ENCODE data around the gene CAPNS1.

Gene CAPNS1

DNA sequence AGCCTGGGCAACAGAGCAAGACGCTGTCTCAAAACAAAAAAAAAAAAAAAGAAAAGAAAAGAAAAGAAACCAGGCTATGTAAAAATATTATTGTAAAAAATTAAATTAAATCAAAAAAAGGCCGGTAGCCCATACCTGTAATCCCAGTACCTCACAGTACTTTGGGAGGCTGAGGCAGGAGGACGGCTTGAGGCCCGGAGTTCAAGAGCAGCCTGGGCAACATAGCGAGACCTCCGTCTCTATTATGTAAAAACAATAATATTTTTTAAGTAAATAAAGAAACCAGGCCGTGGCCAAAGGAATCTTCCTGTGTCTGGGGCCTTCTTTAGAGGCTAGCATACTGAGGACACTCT lies 770 bp upstream of the CAPNS1 start:
- H3K27me3 ChIP-seq (ENCODE audit: insufficient read depth, low read length) = no peaks in the 10 kb centered on the region
- peak overlapping the region; percentile 84 for H3K9ac ChIP-seq (ENCODE audit: low read depth, low read length)
- 66% methylated on average over 4 of the region's 7 CpGs for WGBS
- H3K27ac ChIP-seq (ENCODE audit: low read depth, low read length) = peak overlapping the region; percentile 91
- no peaks in the 10 kb centered on the region; the same call in 1 of the 2 replicates for H3K4me1 ChIP-seq (ENCODE audit: insufficient read depth, low read length)
- H3K36me3 ChIP-seq (ENCODE audit: insufficient read depth, low read length) = peaks cover 15% of the 10 kb centered on the region
- H3K4me3 ChIP-seq (ENCODE audit: low read length) = peak overlapping the region; percentile 100
- H3K9me3 ChIP-seq (ENCODE audit: insufficient read depth, low read depth, low read length) = no peaks in the 10 kb centered on the region

DNA sequence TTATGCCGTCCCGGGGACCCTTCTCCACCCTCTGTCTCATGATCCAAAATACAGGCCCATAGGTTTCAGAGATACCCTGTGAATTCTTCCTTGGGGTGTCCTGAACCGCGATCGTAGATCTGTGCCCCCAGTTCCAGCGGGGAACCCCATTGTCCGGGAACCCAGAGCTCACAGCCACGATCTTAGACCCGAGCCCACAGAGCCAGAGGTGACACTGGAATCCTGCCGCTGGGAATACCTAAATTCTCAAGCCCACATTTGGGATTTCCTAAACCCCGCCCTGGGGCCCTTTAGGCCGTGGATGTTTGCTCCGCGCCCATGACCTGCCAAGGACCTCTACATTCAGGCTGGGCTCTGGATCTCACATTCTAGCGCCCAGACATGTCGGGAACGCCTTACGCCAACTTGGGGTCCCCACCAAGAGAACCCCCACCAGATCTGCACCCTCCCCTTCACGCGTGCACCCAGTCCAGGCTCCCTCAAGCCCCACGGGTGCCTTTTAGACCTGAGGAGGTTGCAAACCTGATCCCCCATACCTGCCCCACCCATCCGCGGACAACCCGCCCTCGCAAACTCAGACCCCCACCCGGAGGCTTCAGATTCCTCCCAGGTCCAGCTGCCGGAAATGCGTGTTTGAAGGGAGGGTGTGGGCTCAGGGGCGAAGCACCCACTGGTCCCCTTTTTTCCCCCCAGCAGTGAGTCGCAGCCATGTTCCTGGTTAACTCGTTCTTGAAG lies 605 bp downstream of the CAPNS1 start:
- H3K4me1 ChIP-seq (ENCODE audit: insufficient read depth, low read length) = no peaks in the 10 kb centered on the region; the same call in 1 of the 2 replicates
- no peaks in the 10 kb centered on the region for H3K9me3 ChIP-seq (ENCODE audit: insufficient read depth, low read depth, low read length)
- WGBS = under 1% methylated on average over 29 of the region's 31 CpGs
- no peaks in the 10 kb centered on the region for H3K27me3 ChIP-seq (ENCODE audit: insufficient read depth, low read length)
- peak overlapping the region; percentile 92 for H3K27ac ChIP-seq (ENCODE audit: low read depth, low read length)
- H3K4me3 ChIP-seq (ENCODE audit: low read length) = peak overlapping the region; percentile 100
- H3K9ac ChIP-seq (ENCODE audit: low read depth, low read length) = peak overlapping the region; percentile 91
- peaks cover 28% of the 10 kb centered on the region for H3K36me3 ChIP-seq (ENCODE audit: insufficient read depth, low read length)

DNA sequence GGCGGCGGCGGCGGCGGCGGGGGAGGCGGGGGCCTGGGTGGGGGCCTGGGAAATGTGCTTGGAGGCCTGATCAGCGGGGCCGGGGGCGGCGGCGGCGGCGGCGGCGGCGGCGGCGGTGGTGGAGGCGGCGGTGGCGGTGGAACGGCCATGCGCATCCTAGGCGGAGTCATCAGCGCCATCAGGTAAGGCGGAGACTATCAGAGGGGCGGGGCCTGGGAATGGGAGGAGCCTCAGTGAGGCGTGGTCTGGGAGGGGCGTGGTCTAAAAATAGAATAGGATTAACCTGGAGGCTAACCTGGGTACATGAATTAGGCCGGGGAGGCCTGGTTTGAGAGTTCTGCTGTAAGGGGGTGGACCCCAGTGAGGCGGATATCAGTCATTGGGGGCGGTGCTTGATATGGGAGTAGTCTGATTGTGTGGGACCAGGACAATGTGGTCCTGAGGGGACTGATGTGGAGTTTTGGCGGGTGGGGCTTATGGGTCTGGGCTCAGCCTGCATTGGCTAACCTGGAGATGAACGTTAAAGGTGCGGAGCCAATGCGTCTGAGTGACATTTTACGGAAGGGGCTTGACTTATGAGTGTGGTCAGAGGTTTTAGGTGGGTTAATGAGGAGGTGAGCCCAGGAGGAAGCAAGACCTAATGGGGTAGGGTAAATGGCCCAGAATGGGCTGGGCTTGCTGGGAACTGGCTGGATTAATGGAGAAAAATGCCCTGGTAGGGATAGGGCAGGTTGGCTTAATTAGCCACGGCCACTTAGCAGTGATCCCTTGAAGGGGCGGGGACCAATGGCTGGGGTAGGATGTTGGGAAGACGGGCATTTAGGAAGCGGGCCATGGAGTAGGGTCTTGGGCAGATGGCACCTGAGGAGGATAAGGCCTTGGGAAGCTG lies 1.4 kb downstream of the CAPNS1 start:
- Histone ChIP-seq H3K4me3 (ENCODE audit: low read length) (peak overlapping the region; percentile 100), H3K4me1 (ENCODE audit: insufficient read depth, low read length) (no peaks in the 10 kb centered on the region; the same call in 1 of the 2 replicates), H3K27ac (ENCODE audit: low read depth, low read length) (peak overlapping the region; percentile 92; the same call in 1 of the 2 replicates), H3K9ac (ENCODE audit: low read depth, low read length) (no peak overlapping the region), H3K27me3 (ENCODE audit: insufficient read depth, low read length) (no peaks in the 10 kb centered on the region), H3K36me3 (ENCODE audit: insufficient read depth, low read length) (peaks cover 36% of the 10 kb centered on the region), H3K9me3 (ENCODE audit: insufficient read depth, low read depth, low read length) (no peaks in the 10 kb centered on the region)
- WGBS = 17% methylated on average over 34 of the region's 42 CpGs

DNA sequence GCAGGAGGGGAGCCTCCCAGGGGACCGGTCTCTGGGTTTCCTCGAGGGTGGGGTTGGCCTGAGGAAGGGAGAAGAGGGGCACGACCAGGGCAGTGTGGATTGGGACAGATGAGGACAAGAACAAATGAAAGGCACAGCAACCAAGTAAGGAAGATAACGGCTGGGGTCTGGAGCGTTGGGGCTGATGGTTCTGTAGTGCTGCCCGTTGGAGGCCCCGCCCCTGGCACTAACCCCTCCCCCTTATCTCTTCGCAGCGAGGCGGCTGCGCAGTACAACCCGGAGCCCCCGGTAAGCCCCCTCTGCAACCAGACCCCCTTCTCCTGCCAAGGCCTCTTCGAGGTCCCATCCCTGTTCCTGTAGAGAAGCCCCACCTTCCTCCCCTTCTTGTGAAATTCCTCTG lies 2.2 kb downstream of the CAPNS1 start:
- no peak overlapping the region for H3K9ac ChIP-seq (ENCODE audit: low read depth, low read length)
- no peak overlapping the region for H3K27ac ChIP-seq (ENCODE audit: low read depth, low read length)
- WGBS = 96% methylated on average over 14 of the region's 14 CpGs
- no peaks in the 10 kb centered on the region; the same call in 1 of the 2 replicates for H3K4me1 ChIP-seq (ENCODE audit: insufficient read depth, low read length)
- no peaks in the 10 kb centered on the region for H3K9me3 ChIP-seq (ENCODE audit: insufficient read depth, low read depth, low read length)
- peaks cover 44% of the 10 kb centered on the region for H3K36me3 ChIP-seq (ENCODE audit: insufficient read depth, low read length)
- no peaks in the 10 kb centered on the region for H3K27me3 ChIP-seq (ENCODE audit: insufficient read depth, low read length)
- peak overlapping the region; percentile 51 for H3K4me3 ChIP-seq (ENCODE audit: low read length)

DNA sequence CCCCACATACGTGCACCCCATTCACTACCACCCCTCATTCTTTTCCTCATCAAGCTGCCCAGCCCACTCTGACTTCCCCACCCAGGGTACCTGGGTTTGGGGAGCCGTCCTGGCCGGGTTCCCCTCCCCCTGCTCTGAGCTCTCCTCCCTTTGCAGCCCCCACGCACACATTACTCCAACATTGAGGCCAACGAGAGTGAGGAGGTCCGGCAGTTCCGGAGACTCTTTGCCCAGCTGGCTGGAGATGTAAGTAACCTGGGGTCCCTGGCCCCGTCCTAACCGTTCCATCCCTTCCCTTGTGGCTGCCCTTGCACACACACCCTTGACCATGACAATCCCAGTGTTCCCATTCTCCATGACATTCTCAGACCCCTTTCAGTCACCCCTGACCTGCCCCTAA lies 2.6 kb downstream of the CAPNS1 start:
- H3K27me3 ChIP-seq (ENCODE audit: insufficient read depth, low read length) = no peaks in the 10 kb centered on the region
- H3K4me1 ChIP-seq (ENCODE audit: insufficient read depth, low read length) = no peaks in the 10 kb centered on the region; the same call in 1 of the 2 replicates
- H3K27ac ChIP-seq (ENCODE audit: low read depth, low read length) = no peak overlapping the region
- peaks cover 47% of the 10 kb centered on the region for H3K36me3 ChIP-seq (ENCODE audit: insufficient read depth, low read length)
- no peak overlapping the region for H3K9ac ChIP-seq (ENCODE audit: low read depth, low read length)
- WGBS = 97% methylated on average over 9 of the region's 9 CpGs
- H3K4me3 ChIP-seq (ENCODE audit: low read length) = no peak overlapping the region
- no peaks in the 10 kb centered on the region for H3K9me3 ChIP-seq (ENCODE audit: insufficient read depth, low read depth, low read length)

DNA sequence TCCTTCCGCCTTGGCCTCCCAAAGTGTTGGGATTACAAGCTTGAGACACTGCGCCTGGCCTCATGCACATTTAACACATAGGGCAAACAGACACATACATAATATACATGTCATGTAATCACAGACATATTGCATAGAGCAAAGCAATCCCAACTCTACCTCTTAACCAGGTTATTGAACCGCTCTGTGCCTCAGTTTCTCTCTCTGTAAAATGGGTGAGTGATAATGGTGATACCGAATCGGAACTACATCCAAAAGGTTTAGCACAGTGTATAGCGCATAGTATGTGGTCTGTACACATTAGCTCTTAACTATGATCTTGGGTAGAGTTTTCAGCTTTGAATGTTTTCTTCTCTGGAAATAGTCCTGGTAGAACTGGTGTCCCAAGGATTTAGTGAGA lies 4.8 kb downstream of the CAPNS1 start:
- Histone ChIP-seq H3K27me3 (ENCODE audit: insufficient read depth, low read length) (no peaks in the 10 kb centered on the region), H3K9ac (ENCODE audit: low read depth, low read length) (no peak overlapping the region), H3K9me3 (ENCODE audit: insufficient read depth, low read depth, low read length) (no peaks in the 10 kb centered on the region), H3K4me3 (ENCODE audit: low read length) (no peak overlapping the region), H3K36me3 (ENCODE audit: insufficient read depth, low read length) (peaks cover 66% of the 10 kb centered on the region), H3K4me1 (ENCODE audit: insufficient read depth, low read length) (no peaks in the 10 kb centered on the region; the same call in 1 of the 2 replicates), H3K27ac (ENCODE audit: low read depth, low read length) (no peak overlapping the region)
- 98% methylated on average over 6 of the region's 6 CpGs for WGBS

DNA sequence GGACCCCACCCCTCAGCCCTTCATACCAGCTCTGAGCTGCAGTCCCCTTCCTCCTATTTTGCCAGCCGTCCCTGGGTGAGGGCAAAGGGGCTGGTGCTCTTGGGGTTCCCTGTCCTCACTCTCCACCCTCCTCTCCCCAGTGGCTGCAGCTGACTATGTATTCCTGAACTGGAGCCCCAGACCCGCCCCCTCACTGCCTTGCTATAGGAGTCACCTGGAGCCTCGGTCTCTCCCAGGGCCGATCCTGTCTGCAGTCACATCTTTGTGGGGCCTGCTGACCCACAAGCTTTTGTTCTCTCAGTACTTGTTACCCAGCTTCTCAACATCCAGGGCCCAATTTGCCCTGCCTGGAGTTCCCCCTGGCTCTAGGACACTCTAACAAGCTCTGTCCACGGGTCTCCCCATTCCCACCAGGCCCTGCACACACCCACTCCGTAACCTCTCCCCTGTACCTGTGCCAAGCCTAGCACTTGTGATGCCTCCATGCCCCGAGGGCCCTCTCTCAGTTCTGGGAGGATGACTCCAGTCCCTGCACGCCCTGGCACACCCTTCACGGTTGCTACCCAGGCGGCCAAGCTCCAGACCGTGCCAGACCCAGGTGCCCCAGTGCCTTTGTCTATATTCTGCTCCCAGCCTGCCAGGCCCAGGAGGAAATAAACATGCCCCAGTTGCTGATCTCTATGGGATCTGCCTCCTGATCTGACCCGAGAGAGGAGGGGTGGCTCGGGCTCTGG lies 10.0 kb downstream of the CAPNS1 start:
- no peak overlapping the region for H3K4me3 ChIP-seq (ENCODE audit: low read length)

DNA sequence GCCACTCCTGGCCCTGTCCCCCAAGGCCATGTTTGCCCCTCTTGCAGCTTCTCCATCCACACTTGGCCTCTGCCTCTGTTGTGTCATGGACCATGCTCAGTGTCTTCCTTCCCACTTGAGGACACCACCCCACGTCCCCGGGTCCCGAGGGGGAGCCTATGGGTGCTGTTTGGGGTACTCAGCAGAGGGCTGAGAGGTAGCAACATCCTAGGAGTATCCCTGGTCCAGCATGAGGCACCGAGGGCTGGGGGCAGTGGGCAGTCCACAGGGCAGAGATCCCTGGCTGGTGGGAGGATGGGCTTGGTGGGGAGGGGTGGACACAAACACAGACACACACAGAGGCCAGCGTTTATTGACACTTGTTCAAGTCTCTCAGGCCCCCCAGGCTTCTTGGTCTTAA lies 10.7 kb downstream of the CAPNS1 start:
- Histone ChIP-seq H3K9ac (ENCODE audit: low read depth, low read length) (no peak overlapping the region), H3K27ac (ENCODE audit: low read depth, low read length) (no peak overlapping the region), H3K4me1 (ENCODE audit: insufficient read depth, low read length) (no peaks in the 10 kb centered on the region), H3K9me3 (ENCODE audit: insufficient read depth, low read depth, low read length) (no peaks in the 10 kb centered on the region), H3K36me3 (ENCODE audit: insufficient read depth, low read length) (peaks cover 65% of the 10 kb centered on the region), H3K27me3 (ENCODE audit: insufficient read depth, low read length) (no peaks in the 10 kb centered on the region), H3K4me3 (ENCODE audit: low read length) (no peak overlapping the region)
- WGBS = 89% methylated on average over 5 of the region's 5 CpGs

More for the DNA sequence above, 10.0 kb downstream of the CAPNS1 start:
- Histone ChIP-seq H3K27ac (ENCODE audit: low read depth, low read length) (no peak overlapping the region), H3K4me1 (ENCODE audit: insufficient read depth, low read length) (no peaks in the 10 kb centered on the region), H3K9me3 (ENCODE audit: insufficient read depth, low read depth, low read length) (no peaks in the 10 kb centered on the region), H3K27me3 (ENCODE audit: insufficient read depth, low read length) (no peaks in the 10 kb centered on the region), H3K36me3 (ENCODE audit: insufficient read depth, low read length) (peaks cover 73% of the 10 kb centered on the region), H3K9ac (ENCODE audit: low read depth, low read length) (no peak overlapping the region)
- 96% methylated on average over 13 of the region's 13 CpGs for WGBS

DNA sequence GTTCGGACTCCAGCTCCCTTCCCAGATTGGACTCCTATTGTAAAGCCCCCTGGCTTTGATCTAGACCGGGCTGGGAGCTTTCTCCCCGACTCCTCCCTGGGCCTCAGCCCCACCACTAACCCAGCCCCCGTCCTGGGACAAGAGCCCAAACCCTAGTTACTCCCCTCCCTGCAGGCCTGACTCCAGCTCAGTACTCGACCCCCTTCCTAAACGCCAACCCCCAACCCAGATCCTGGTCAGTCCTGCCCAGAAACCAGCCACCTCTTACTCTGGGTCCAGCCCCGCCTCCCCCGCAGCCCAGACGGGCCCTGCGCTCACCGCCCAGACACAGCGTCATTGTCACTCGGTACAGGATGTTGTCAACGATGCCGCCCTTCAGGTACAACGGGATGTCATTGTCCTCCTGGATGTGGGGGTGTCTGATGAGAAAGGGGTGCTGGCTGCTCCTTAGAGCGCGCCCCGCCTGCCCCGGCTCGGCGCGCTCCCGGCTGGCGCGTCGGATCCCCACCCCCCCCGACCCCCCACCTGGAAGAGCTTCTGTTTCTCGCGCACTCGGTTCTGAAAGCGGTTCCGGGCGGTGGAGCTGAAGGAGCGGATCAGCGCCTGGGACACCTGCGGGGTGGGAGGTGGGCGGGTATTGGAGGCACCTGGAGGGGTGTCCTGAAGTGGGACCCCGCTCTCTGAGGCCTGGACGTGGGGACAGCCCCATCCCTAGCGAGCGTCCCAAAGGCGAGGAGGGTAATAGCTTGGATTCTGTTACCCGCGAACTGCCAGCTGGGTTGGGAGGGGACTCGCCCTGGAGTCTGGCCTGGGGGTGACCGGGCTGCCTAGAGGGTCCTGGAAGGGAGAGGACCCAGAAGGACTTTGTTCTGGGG lies 11.5 kb downstream of the CAPNS1 start:
- no peaks in the 10 kb centered on the region for H3K4me1 ChIP-seq (ENCODE audit: insufficient read depth, low read length)
- H3K27ac ChIP-seq (ENCODE audit: low read depth, low read length) = no peak overlapping the region
- 0 out of 2 replicates have a peak overlapping the region, but pooled peaks have one; percentile 14 for H3K9ac ChIP-seq (ENCODE audit: low read depth, low read length)
- 93% methylated on average over 38 of the region's 47 CpGs for WGBS
- H3K27me3 ChIP-seq (ENCODE audit: insufficient read depth, low read length) = no peaks in the 10 kb centered on the region
- peaks cover 57% of the 10 kb centered on the region for H3K36me3 ChIP-seq (ENCODE audit: insufficient read depth, low read length)
- H3K4me3 ChIP-seq (ENCODE audit: low read length) = no peak overlapping the region
- no peaks in the 10 kb centered on the region for H3K9me3 ChIP-seq (ENCODE audit: insufficient read depth, low read depth, low read length)

DNA sequence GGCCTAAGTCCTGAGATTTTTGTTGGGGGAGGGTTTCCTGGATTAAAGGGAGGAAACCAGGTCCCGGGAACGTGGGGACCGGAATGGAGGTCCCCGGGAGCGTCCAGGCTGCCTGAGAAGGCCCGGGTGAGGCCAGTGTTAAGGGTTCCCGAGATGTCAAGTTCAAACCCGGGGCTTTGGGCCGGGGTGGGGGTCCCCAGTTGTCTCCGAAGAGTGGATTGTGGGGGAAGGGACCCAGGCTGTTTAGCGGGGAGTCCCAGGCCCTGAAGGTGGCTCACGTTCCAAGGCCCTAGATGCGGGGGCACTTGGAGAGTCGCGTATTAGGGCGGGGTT lies 12.1 kb downstream of the CAPNS1 start:
- no peak overlapping the region for H3K9ac ChIP-seq (ENCODE audit: low read depth, low read length)
- H3K9me3 ChIP-seq (ENCODE audit: insufficient read depth, low read depth, low read length) = no peaks in the 10 kb centered on the region
- H3K36me3 ChIP-seq (ENCODE audit: insufficient read depth, low read length) = peaks cover 51% of the 10 kb centered on the region
- 95% methylated on average over 16 of the region's 16 CpGs for WGBS
- H3K4me1 ChIP-seq (ENCODE audit: insufficient read depth, low read length) = no peaks in the 10 kb centered on the region
- no peaks in the 10 kb centered on the region for H3K27me3 ChIP-seq (ENCODE audit: insufficient read depth, low read length)
- H3K4me3 ChIP-seq (ENCODE audit: low read length) = no peak overlapping the region
- no peak overlapping the region for H3K27ac ChIP-seq (ENCODE audit: low read depth, low read length)
